ENCODE measurements around the gene FDXR.

The FDXR gene

DNA sequence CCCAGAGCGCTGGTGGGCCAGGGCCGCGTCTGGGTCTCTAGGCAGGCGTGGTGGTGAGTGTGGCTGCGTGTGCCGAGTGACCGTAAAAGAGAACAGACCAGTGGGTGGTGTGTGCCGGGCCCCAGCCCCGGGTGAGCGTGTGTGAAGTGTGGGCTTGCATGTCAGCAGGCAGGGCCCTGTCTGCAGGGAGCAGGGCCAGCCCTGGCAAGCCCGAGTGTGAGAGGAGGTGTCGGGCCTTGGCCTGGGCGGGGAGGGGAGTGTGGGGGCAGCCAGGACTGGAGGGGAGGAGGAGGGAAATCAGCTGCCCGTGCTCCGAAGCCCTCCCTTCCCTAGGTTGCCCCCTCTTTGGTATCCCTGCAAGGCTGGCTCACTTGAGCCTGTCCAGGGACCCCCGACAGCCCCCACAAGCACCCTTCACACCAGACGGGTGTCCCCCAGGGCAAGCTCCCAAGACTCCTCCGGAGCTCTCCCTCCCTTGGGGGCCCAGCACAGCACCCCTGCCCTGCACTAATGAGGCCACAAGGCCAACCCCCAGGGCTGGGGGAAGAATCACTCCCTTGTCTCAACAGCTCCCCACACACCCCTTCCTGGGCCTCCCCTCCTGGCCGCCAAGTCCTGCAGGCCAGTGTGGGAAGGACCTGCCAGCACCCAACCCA is 48.4 kb upstream of the FDXR start:
- no peaks in the 10 kb centered on the region for H3F3A ChIP-seq (ENCODE audit: insufficient read depth, low read length)
- H3K27me3 ChIP-seq (replicated peaks; ENCODE audit: insufficient read depth, low read length), result peaks cover 97% of the 10 kb centered on the region
- no peaks in the 10 kb centered on the region for H3K4me1 ChIP-seq (ENCODE audit: low read length)
- H3K4me2 ChIP-seq (ENCODE audit: low read depth, low read length), result no peak overlapping the region
- no peaks in the 10 kb centered on the region; the same call in 1 of the 2 replicates for H4K20me1 ChIP-seq (ENCODE audit: insufficient read depth, low read length)
- H3K9ac ChIP-seq (ENCODE audit: low read length), result no peak overlapping the region
- H3K9me3 ChIP-seq (replicated peaks; ENCODE audit: insufficient read depth, low read length), result no peaks in the 10 kb centered on the region
- no peaks in the 10 kb centered on the region for H3K36me3 ChIP-seq (replicated peaks; ENCODE audit: insufficient read depth, low read length)
- no peaks in the 10 kb centered on the region for H3K9me2 ChIP-seq (replicated peaks; ENCODE audit: insufficient read depth, low read length)
- no peak overlapping the region for H2AFZ ChIP-seq (ENCODE audit: low read length)
- H3K27ac ChIP-seq (ENCODE audit: low read length), result no peak overlapping the region
- no peak overlapping the region for H3K4me3 ChIP-seq (ENCODE audit: low read length)
- TF ChIP-seq EZH2 (optimal IDR thresholded peaks at IDR 0.05; ENCODE audit: low read depth, low read length) (no peak), EZH2phosphoT487 (IDR thresholded peaks at IDR 0.05; ENCODE audit: low read length) (no peak)
- TF ChIP-seq, protein P1, sequence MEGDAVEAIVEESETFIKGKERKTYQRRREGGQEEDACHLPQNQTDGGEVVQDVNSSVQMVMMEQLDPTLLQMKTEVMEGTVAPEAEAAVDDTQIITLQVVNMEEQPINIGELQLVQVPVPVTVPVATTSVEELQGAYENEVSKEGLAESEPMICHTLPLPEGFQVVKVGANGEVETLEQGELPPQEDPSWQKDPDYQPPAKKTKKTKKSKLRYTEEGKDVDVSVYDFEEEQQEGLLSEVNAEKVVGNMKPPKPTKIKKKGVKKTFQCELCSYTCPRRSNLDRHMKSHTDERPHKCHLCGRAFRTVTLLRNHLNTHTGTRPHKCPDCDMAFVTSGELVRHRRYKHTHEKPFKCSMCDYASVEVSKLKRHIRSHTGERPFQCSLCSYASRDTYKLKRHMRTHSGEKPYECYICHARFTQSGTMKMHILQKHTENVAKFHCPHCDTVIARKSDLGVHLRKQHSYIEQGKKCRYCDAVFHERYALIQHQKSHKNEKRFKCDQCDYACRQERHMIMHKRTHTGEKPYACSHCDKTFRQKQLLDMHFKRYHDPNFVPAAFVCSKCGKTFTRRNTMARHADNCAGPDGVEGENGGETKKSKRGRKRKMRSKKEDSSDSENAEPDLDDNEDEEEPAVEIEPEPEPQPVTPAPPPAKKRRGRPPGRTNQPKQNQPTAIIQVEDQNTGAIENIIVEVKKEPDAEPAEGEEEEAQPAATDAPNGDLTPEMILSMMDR (IDR thresholded peaks at IDR 0.05; ENCODE audit: low read length), result no peak
- DNase-seq, result no peak
- H3K79me2 ChIP-seq (ENCODE audit: low read length), result no peaks in the 10 kb centered on the region

DNA sequence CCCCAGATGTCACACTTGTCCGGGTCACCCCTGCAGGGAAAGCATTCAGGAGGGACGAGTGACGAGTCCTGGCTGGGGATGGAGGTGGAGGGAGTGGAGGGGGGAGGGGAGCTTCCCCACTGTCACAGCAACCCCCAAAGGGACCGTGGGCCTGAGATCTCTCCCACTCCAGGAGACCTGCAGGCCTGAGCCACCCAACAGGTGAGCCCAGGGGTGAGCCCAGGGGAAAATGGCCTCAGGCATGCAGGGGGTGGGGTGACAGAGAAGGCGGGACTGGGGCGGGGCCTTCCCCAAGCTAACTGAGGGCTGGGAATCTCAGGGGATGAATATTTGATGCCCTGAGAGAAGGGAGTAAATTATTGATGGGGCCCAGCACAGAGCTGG is 47.8 kb upstream of the FDXR start:
- TF ChIP-seq EZH2 (optimal IDR thresholded peaks at IDR 0.05; ENCODE audit: low read depth, low read length) (no peak), EZH2phosphoT487 (IDR thresholded peaks at IDR 0.05; ENCODE audit: low read length) (no peak)
- TF ChIP-seq, protein P1 (IDR thresholded peaks at IDR 0.05; ENCODE audit: low read length), result no peak
- Histone ChIP-seq H3F3A (ENCODE audit: insufficient read depth, low read length) (no peaks in the 10 kb centered on the region), H3K4me1 (ENCODE audit: low read length) (no peaks in the 10 kb centered on the region)

DNA sequence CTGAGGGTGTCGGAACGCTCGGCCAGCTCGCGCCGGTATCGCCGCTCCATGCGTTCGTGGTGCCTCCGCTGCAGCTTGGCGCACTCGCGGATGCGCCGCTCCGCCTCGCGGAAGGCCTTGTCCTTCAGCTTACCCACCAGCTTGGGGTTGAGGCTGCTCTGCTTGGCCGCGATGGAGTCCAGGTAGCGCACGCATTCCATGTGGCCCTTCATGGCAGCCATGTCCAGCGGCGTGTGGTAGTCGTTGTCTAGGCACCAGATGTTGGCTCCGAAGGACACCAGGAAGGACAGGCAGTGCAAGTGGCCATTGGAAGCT is 47.5 kb upstream of the FDXR start:
- no peak for TF ChIP-seq EZH2phosphoT487 (IDR thresholded peaks at IDR 0.05; ENCODE audit: low read length)
- no peak for TF ChIP-seq EZH2 (optimal IDR thresholded peaks at IDR 0.05; ENCODE audit: low read depth, low read length)
- Histone ChIP-seq H2AFZ (ENCODE audit: low read length) (no peak overlapping the region), H3K79me2 (ENCODE audit: low read length) (no peaks in the 10 kb centered on the region), H3K27me3 (replicated peaks; ENCODE audit: insufficient read depth, low read length) (peaks cover 95% of the 10 kb centered on the region), H3K4me2 (ENCODE audit: low read depth, low read length) (no peak overlapping the region), H3F3A (ENCODE audit: insufficient read depth, low read length) (no peaks in the 10 kb centered on the region), H3K4me1 (ENCODE audit: low read length) (no peaks in the 10 kb centered on the region), H4K20me1 (ENCODE audit: insufficient read depth, low read length) (no peaks in the 10 kb centered on the region; the same call in 1 of the 2 replicates), H3K4me3 (ENCODE audit: low read length) (no peak overlapping the region), H3K9me2 (replicated peaks; ENCODE audit: insufficient read depth, low read length) (no peaks in the 10 kb centered on the region), H3K9me3 (replicated peaks; ENCODE audit: insufficient read depth, low read length) (no peaks in the 10 kb centered on the region), H3K9ac (ENCODE audit: low read length) (no peak overlapping the region), H3K27ac (ENCODE audit: low read length) (no peak overlapping the region), H3K36me3 (replicated peaks; ENCODE audit: insufficient read depth, low read length) (no peaks in the 10 kb centered on the region)
- no peak for DNase-seq

More for the DNA sequence above, 47.8 kb upstream of the FDXR start:
- H3K9me2 ChIP-seq (replicated peaks; ENCODE audit: insufficient read depth, low read length), result no peaks in the 10 kb centered on the region
- H2AFZ ChIP-seq (ENCODE audit: low read length), result no peak overlapping the region
- H3K36me3 ChIP-seq (replicated peaks; ENCODE audit: insufficient read depth, low read length), result no peaks in the 10 kb centered on the region
- H3K27ac ChIP-seq (ENCODE audit: low read length), result no peak overlapping the region
- H3K79me2 ChIP-seq (ENCODE audit: low read length), result no peaks in the 10 kb centered on the region
- H3K4me2 ChIP-seq (ENCODE audit: low read depth, low read length), result no peak overlapping the region
- H3K27me3 ChIP-seq (replicated peaks; ENCODE audit: insufficient read depth, low read length), result peaks cover 95% of the 10 kb centered on the region
- no peak for DNase-seq
- H4K20me1 ChIP-seq (ENCODE audit: insufficient read depth, low read length), result no peaks in the 10 kb centered on the region; the same call in 1 of the 2 replicates
- no peaks in the 10 kb centered on the region for H3K9me3 ChIP-seq (replicated peaks; ENCODE audit: insufficient read depth, low read length)
- H3K4me3 ChIP-seq (ENCODE audit: low read length), result no peak overlapping the region
- no peak overlapping the region for H3K9ac ChIP-seq (ENCODE audit: low read length)

All from MM.1S (cell line).